Stimulated activated CD8-positive, alpha-beta memory T cell treated with anti-CD3 and anti-CD28 coated beads, Interleukin-12 subunit alpha, Interleukin-12 subunit beta, amount 100 ng/mL, for 4 hours (primary cell): ENCODE results near the gene CEL.
"Not testable (repeated sequence)": the region's sequence is repeated elsewhere in the genome, so short reads cannot be mapped to it uniquely, and the experiment has no call there.

Source experiments
- DNase-seq: peaks from one replicate; pipeline ENCODE4 v3.0.0-alpha.2; 2020; ENCODE audit warnings: low read depth

The CEL gene

DNA sequence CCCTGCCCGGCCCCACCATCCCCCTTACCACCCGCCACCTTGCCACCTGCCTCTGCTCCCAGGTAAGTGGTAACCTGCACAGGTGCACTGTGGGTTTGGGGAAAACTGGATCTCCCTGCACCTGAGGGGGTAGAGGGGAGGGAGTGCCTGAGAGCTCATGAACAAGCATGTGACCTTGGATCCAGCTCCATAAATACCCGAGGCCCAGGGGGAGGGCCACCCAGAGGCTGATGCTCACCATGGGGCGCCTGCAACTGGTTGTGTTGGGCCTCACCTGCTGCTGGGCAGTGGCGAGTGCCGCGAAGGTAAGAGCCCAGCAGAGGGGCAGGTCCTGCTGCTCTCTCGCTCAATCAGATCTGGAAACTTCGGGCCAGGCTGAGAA is at the start of gene CEL:
Gene CEL, plus strand, starts transcription at position 218 of the 382 bp plus-strand sequence. Its CDS starts 22 bp downstream, at position 240.
- DNase-seq: not testable (repeated sequence)

DNA sequence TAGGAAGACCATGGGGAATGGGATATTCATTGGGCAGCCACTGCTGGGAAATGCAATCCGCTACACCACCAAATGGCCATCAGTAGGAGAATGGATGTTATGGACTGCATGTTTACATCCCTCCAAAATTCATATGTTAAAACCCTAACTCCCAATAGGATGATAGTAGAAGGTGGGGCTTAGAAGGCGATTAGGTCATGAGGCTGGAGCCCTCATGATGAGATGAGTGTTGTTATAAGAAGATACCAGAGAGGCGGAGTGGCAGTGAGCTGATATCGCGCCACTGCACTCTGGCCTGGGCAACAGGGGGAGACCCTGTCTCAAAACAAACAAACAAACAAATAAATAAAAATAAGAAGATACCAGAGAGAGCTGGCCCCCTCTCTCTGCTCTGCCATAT is 47.1 kb upstream of the CEL start:
- no peak for DNase-seq

DNA sequence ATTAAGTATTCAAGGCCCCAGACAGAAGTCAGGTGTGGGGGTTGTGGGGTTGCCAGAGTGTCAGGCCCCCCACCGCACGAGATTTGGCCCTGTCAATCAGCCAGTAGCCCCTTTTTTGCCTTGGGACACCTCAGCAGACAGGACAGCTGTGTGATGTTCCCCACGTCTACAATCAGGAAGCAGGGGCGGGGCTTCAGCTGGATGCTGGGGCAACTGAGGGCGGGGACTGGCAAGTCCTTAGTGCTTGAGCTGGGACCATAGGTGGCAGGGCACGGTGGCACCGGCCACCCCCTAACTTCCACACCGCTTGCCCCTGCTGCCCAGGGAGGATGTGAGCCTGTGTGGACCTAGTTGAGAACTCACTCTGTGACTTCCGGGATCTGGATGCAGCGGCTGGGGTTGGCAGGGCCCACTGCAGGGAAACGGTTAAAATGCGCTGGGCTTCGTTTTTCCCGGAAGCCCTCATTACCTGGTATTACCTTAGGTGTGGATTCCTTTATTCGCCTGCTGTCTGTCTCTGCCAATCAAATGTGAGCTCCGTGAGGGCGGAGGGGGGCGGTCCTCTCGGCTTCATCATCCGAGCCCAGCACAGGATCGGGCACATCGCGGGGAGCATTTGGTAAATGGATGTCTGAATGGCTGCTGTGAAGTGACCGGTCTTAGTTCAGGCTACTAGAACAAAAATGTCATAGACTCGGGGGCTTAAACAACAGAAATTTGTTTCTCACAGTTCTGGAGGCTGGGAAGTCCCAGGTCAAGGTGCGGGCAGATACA is 38.5 kb upstream of the CEL start:
- DNase-seq: no peak

DNA sequence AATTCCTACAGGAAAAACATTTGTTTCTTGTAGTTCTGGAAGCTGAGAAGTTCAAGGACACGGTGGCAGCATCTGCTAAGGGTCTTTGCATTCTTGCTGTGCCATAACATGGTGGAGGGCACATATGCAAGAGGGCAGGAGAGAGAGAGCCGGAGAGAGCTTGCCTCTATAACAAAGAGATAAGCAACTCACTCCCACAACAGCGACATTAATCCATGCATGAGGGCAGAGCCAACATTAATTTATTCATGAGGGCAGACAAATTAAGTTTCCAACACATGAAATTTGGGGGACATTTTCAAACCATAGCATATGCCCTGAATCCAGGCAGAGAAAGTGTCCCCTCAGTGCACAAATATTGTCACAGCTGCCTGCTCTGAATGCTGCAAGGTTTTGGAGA is 35.4 kb upstream of the CEL start:
- no peak for DNase-seq

DNA sequence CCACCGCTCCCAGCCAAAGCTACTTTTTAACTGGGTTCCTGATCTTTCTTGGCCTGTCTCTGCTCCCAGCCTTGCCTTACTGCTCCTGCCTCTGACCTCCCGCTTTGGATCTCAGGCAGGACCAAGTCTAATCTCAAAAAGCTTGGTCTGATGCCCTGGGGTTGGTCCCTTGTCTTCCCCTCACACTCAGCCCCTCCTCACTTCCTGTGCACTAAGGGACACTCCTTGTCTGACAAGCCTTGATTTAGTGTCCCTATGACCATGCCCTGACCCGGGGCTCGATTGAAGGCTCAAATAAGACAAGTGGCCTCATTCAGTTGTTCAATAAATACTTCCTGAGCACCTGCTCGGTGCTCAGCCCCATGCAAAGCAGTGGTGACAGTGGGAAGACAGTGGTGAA is 34.6 kb upstream of the CEL start:
- no peak for DNase-seq

DNA sequence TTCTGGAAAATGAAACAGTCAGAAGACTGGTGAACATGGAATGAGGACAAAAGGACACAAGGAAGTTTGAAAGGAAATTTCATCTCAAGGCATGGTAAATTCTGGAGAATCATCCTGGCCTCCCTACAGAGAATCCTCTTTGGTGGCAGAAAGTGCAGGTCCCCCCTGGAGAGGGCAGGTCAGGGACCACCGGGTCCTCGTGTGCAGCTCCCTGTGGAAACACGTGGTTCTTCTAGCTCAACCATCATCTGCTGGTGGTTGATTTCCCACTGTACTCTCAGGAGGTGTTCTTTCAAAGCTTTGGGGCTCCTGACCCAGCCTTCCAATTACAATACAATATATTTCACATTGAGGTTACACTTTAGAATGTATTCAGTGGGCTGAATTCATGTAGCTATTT is 33.6 kb upstream of the CEL start:
- DNase-seq: no peak

DNA sequence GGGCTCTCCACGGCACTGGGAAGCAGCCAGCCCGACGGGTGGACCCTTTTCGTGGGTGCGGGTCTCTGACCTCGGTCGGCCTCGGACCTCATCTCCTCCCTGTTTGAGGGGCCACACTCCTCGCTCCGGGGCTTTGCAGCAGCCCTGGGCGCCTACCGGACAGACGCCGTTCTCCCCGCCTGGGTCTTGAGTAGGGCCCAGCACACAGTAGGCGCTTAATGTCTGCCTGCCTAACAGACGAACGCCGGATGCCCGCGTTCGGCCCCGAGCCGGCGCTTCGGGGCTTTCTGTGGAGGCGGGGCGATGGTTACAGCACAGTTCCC is 31.8 kb upstream of the CEL start:
- DNase-seq: no peak

DNA sequence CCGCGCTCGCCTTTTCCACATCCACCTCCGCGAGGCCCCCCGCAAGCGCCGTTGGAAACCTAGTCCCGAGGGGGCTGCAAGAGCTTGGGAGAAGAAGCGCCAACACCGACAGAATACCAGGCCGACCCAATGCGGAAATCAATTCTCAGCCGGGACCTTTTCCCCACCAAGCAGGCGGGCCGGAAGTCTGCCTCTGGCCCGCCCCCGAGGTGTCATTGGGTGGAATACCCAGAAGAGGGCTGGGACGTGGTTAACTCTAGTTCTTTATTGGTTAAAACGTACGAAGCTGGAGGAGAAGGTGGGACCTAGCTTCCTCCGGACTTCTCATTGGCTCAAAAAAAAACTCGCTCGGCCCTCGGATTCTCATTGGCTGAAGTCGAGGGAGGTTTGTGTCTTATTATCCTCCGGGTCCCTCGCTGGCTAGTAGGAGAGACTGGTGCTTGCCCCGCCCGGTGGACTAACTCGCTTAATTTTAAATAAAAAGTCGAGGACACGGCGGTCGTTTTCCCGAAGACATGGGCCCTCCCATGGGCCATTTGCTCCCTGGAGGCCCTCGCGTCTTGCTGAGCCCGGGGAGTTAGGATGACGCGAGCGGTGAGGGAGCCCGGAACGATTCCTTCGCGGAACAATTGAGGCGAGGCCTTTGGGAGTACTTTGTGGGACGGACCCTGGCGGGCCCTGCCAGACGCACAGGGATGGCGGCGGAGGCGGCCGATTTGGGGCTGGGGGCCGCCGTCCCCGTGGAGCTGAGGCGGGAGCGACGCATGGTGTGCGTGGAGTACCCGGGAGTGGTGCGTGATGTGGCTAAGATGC is 31.3 kb upstream of the CEL start, which contains the start of gene GTF3C5:
Gene GTF3C5, plus strand, starts transcription at position 681 of the 813 bp plus-strand sequence. Its CDS starts 15 bp downstream, at position 696.
- peak; percentile 81 for DNase-seq

DNA sequence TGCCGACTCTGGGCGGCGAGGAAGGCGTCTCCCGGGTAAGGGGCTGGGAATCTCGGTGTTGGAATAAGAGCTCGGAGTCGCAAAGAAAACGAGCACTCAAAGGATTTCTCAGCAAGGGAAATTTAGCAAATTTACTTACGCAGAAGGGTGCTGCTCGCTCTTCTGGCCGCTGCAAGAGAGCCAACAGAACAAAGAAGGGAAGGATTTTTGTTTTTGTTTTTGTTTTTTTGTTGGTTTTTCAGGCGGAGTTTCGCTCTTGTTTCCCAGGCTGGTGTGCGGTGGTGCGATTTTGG is 30.7 kb upstream of the CEL start:
- no peak for DNase-seq

DNA sequence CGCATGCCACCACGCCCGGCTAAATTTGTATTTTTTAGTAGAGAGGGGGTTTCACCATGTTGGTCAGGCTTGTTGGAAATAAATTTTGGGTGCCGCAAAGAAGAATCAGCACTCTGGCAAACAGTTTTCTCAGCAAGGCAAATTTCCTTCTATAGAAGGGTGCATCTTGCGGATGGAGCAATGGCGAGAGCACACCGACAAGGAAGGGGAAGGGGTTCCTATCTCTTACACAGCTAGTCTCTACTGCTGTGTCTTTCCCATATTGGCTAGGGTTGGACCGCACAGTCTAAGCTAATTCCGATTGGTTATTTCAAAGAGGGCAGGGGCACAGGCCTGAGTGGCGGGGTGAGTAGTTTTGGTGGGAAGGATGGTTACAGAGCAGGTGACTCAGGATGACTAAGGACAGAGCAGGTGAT is 30.3 kb upstream of the CEL start:
- no peak for DNase-seq

DNA sequence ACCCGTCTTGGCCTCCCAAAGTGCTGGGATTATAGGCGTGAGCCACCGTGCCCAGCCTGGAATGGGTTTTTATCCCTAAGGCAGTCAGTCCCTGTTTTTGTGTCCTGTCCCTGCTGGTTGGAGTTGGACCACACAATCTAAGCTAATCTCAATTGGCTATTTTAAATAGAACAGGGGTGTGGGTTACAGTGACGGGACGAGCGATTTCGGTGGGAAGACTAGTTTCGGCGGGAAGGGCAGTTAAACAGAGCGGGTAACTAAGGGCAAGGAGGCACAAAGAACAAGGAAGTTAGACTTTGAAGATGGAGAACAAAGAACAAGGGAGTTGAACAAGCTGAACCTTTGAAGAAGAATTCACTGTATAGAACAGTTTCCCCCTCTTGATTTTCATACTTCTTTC is 29.6 kb upstream of the CEL start:
- no peak for DNase-seq

DNA sequence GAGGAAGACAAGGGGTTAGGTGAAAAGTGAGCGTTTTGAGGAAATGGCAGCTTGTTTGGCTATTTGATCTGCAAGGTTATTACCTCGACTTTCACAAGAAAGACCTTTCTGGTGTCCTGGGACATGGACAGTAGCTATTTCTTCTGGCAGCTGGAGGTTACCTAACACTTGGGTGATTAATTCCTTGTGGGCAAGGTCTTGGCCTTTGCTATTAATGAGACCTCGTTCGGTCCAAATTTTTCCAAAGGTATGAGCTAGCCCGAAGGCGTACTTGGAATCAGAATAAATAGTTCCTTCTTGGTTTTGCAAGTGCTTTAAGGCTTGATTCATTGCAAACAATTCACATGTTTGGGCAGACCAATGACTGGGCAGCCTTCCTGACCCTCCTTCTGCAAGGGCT is 26.1 kb upstream of the CEL start:
- DNase-seq: no peak

DNA sequence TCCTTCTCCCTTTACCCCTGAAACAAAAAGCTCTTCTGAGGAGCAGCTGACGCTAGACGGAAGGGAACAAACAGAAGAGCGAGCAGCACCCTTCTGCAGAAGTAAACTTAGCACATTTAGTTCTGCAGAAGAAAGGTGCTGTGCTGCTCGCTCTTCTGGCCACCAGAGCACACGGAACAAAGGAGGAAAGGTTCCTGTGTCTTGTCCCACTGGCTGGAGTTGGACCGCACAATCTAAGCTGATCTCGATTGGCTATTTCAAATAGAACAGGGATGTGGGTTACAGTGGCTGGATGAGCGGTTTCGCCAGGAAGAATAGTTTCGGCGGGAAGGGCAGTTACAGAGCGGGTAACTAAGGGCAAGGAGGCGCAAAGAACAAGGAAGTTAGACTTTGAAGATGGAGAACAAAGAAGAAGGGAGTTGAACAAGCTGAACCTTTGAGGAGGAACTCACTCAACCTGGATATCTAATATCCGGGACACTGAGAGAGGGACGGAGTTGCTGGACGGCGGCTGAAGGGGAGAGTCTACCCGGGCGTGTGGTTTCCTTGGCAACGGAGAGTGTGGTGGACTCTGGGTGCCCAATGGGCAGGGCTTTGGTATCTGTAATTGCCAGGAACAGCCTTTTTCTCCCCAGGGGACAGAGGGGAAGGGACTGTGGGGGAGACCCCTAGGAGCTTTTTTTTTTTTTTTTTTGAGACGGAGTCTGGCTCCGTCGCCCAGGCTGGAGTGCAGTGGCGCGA is 23.8 kb upstream of the CEL start:
- DNase-seq: no peak

DNA sequence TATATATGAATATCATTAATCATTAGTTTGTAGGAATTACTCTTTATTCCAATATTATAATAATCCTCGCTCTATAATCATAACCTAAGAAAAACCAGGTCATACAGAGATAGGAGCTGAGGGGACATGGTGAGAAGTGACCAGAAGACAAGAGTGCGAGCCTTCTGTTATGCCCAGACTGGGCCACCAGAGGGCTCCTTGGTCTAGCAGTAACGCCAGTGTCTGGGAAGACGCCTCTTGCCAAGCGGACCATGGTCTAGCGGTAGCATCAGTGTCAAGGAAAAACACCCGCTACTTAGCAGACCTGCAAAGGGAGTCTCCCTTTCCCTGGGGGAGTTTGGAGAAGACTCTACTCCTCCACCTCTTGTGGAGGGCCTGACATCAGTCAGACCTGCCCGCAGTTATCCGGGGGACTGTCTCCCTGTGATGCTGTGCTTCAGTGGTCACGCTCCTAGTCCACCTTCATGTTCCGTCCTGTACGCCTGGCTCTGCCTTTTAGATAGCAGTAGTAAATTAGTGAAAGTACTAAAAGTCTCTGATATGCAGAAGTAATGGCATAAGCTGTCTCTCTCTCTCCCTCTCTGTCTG is 20.8 kb upstream of the CEL start:
- DNase-seq: peak; percentile 16

DNA sequence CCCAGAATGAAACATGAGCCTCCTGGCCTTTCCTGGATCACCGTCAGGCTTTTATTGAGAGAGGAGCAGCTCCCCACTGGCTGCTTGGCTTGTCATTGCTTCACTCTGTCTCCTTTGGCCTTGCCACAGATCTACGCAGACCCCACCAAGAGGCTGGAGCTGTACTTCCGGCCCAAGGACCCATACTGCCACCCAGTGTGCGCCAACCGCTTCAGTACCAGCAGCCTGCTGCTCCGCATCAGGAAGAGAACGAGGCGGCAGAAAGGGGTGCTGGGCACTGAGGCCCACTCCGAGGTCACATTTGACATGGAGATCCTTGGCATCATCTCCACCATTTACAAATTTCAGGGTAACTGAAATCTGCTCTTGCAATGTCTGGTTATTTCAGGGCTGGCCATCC is 19.8 kb upstream of the CEL start:
- DNase-seq: no peak

DNA sequence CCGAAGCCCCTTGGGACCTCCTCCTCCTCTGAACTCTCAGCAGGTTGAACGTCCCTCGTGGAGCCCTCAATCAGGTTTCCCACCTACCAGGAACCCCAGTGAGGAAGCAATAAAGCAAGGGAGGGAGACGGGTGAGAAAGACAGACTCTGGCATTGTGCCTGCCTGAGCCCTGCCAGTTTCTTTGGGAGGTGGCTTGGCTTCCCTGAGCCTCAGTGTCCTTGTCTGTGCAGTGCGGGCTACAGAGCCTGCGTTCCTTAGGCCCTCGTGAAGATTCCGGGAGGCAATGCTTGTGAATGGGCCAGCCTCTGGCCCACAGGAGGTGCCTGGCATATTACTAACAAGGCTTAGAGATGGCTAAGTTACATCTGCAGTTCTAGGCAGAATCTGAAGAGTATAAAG is 19.1 kb upstream of the CEL start:
- DNase-seq: no peak

DNA sequence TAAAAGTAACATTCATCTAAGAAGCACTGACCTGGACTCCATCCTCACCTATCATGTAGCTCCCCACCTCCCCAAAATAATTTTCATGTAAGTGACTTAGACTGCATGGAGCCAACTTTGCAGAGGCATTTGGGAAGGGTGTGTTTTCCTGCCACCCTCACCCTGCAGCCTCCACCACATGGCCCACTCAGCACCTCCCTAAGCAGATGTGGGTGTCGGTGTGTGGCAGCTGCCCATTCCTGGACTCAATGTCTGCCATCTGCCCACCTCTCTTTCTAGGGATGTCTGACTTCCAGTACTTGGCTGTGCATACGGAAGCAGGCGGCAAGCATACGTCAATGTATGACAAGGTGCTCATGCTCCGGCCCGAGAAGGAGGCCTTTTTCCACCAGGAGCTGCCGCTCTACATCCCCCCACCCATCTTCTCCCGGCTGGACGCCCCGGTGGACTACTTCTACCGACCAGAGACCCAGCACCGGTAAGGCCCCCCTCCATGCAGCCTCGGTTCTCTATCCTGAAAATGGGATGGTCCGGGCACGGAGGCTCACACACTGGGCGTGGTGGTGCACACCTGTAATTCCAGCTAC is 18.2 kb upstream of the CEL start:
- DNase-seq: no peak

DNA sequence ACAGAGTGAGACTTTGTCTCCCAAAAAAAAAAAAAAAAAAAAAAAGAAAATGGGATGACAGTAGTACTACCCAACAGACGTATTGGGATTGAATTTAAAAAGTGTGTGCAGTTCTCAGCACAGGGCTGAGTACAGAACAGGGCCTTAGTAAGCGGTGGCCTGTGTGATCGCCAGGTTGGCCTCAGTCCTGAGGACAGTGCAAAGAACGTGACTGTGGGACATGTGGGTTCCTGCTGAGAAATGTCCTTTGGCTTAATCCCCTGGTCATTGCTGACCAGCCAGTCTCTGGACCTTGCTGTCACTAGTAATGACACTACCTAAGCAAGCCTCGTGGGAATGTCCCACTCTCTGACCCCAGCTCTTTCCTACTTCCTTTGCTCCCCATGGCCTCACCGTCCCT is 17.7 kb upstream of the CEL start:
- no peak for DNase-seq

DNA sequence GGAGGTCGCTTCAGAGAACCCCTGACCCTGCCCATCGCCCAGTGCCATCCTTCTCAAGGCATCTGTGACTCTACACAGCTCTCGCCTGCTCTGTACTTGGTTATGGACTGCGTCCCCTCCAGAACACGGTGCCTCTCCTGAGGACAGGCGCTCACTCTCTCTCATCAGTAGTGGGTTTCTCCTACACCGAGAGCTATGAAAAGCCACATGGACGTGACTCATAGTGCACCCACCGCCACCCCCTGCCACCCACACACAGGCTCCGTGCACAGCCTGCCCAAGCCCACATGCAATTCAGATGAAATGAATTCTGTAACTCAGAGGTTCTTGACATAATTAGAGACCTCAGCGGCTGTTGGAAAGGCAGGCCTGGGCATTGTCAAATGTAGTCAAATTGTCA is 17.1 kb upstream of the CEL start:
- DNase-seq: no peak

DNA sequence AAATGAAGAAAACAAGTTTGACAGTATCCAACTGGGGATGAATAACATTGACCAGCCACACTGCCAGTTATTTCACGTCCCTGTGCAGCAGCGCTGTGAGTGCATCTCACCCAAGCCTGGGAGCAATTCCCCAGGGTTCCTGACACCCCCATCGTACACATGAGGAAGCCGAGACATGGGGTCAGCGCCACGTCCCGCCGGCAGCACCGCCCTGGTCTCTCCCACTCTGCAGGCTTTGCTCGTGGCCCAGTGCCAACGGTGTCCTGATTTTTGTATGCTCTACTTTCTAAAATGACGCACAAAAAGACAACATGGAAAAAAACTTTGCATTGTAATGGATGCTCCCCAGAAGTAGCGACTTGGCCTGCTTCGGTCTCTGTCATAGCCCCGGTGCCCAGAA is 16.6 kb upstream of the CEL start:
- DNase-seq: no peak

DNA sequence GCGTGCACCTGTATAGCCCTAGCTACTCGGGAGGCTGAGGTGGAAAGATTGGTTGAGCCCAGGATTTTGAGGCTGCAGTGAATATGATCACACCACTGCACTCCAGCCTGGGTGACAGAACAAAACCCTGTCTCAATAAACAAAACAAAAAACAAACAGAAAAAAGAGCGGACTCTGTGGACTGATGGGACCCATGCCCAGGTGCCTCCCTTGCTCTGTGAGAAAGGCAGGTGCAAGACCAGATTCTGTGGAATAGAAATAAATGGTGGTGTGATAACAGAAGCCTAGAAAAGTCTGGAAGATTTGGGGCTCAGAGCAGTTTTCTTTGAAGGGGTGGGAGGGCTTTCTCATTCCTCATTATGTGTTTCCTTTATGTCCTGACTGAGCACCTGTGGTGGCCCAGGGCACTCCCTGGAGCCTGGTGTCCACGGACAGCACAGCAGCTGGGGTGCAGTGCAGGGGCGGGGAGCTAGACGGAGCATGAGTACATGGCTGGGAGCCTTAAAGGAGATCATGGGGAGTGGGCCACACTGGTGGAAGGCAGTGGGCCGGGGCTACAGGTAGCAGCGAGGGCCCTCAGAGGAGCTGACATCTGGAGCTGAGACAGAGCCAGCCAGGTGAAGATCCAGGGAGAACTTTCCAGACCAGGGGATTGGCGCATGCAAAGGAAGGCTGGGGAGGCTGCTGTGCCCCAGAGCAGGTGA is 15.4 kb upstream of the CEL start:
- no peak for DNase-seq

DNA sequence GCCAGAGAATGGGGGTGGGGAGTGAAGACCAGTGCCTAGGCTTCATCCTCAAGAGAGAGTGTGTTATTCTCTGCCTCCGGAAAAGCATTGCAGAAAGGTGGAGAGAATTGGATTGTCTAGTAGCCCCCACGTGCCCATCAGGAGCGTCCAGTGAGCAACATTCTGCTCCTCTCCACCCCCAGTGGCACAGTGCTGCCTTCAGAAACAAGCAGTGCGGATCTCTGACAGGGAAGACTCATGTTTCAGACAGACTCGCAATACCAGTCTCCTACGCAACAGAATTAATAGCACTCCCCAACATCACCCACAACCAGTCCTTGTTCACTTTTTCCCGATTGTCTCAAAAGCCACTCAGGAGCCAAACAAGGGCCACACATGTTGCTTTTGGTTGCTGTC is 14.9 kb upstream of the CEL start:
- DNase-seq: no peak
